Measurements from ENCODE around the gene BEND7. TPM values are rescaled to one million over a fixed set of nuclear protein-coding genes. Genes with fewer than 3 reads are reported as not detected.
A peak's percentile ranks its signal among the peaks of the same experiment; 100 is the strongest.
"Not testable (repeated sequence)": the region's sequence is repeated elsewhere in the genome, so short reads cannot be mapped to it uniquely, and the experiment has no call there.

The BEND7 gene
- total and polyA plus RNA-seq, 8 donors = 12.8 to 21.3 (median 19.6) TPM

DNA sequence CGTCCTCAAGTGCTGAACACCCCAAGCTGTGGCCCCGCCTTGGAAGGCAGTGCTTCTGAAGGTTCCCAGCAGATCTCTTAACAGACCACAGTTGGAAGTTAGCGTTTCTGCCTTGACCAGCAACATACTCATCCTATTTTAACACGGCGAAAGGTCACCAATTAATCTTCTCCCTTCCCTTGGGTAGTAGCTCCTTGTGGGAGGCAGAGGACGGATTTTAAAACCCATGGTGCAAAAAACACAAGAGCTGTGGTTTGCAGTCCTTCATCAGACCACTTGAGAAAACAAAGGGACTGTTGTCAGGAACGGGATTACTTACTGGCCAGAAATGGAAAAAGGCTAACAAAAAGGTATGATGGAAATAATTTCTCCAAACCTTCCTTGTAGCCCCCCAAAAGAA is 87.3 kb downstream of the BEND7 start:
- no peaks in the 10 kb centered on the region for H3K36me3 ChIP-seq
- no peak overlapping the region for H3K4me3 ChIP-seq
- ATAC-seq = no peak
- peaks cover 14 to 17% of the 10 kb centered on the region in 2 donors for H3K4me1 ChIP-seq
- intact Hi-C loops (cut with DNase I) = loop anchor here in 1 of 2 donors (5.0 kb wide), 1 partner anchor 69 kb away; no protein-coding TSS in a partner anchor
- TF ChIP-seq, protein P1, sequence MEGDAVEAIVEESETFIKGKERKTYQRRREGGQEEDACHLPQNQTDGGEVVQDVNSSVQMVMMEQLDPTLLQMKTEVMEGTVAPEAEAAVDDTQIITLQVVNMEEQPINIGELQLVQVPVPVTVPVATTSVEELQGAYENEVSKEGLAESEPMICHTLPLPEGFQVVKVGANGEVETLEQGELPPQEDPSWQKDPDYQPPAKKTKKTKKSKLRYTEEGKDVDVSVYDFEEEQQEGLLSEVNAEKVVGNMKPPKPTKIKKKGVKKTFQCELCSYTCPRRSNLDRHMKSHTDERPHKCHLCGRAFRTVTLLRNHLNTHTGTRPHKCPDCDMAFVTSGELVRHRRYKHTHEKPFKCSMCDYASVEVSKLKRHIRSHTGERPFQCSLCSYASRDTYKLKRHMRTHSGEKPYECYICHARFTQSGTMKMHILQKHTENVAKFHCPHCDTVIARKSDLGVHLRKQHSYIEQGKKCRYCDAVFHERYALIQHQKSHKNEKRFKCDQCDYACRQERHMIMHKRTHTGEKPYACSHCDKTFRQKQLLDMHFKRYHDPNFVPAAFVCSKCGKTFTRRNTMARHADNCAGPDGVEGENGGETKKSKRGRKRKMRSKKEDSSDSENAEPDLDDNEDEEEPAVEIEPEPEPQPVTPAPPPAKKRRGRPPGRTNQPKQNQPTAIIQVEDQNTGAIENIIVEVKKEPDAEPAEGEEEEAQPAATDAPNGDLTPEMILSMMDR (IDR thresholded peaks at IDR 0.05) = no peak
- DNase-seq = no peak
- H3K27ac ChIP-seq = no peak overlapping the region
- no peaks in the 10 kb centered on the region for H3K9me3 ChIP-seq
- H3K27me3 ChIP-seq = peaks cover 5 to 49% of the 10 kb centered on the region in 2 donors

DNA sequence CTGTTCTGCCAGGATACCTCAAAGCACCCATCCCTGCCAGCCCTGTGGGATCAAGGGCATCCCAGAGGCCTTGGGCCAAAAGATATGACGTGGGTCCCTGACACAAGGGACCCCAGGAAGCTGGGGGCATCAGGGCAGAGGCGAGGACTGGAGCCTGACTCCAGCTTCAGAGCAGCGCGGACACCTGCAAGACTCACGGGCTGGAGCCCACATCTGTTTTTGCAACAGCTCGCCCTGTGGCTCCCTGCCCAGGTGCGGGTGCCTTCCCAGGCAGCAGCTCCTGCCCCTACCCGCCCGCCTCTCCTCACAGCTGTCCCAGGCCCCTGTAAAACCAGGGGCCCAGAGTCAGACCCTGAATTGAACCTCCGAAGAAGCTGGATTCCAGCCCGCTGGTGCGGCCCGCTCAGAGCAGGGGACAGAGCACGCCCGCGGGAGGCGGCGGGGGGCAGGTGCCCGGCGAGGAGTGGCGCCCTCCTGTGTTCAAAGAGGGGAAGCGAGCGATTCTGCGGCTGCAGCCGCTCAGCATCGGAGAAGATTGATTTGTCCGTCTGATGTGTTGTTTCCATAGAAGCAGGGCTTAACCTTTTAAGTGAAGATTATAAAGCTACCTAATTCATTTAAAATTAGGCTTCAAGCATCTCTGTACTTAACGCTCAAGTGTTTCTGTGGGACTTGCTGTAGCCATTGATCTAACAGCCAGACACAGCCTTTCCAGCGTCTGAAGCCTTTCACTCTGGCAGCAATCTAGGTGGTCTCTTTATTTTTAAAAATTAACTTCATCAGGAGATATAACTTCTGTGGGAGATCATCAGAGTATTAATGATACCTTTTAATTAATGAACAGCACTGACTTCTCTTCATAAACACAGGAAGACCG is 88.4 kb downstream of the BEND7 start:
- no peak overlapping the region for H3K27ac ChIP-seq
- peaks cover 14 to 17% of the 10 kb centered on the region in 2 donors for H3K4me1 ChIP-seq
- peak overlapping the region in 1 of 2 donors; percentile 10 for H3K4me3 ChIP-seq
- peaks cover 5 to 59% of the 10 kb centered on the region in 2 donors for H3K27me3 ChIP-seq
- peak; percentile 18 to 88 (median 50) for DNase-seq
- TF ChIP-seq, protein P1 (IDR thresholded peaks at IDR 0.05) = peak; percentile 62 to 76
- ATAC-seq = peak; percentile 99
- intact Hi-C loops (cut with DNase I) = loop anchor here in 1 of 2 donors (5.0 kb wide), 1 partner anchor 68 kb away; no protein-coding TSS in a partner anchor
- no peaks in the 10 kb centered on the region for H3K36me3 ChIP-seq
- H3K9me3 ChIP-seq = no peaks in the 10 kb centered on the region

DNA sequence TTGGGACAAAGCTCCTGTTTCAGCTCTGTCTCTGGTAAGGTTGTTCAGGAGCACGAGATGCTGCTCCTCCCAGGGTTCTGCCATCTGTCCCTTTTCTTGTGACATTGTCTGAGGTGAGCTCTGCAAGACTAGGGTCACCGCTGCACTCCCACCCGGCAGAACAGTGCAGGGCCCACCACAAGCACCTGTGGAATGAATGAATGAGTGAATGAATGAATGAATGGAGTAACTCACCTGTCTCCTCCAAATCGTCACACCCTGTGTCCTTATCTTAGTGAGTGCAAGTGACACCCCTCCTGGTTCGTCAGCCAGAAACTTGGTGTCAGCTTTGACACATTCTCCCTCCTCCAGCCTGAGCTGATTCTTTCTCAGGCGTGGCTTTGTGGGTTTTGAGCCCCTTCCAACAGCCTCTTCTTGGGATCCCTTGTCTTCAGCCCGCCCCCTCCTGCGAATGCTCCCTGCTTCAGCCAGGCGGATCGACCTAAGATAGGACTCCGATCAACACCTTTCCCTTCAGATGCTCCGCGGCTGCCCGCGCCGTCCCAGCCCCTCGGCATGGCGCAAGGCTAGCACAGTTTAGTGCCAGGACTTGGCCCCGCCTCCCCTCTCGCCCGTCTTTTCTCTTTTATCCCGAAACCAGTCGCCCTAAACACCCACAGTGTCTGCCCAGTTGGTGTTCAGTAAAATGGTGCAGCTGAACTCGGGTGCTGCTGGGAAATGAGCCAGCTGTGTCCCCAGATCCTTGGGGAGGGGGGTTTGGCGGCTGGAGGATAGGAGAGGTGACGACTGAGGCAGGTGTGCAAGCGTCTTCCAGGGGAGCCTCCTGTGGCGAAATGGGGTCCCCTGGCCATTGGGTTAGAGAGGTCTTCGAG is 89.3 kb downstream of the BEND7 start:
- Histone ChIP-seq H3K4me1 (peaks cover 14 to 17% of the 10 kb centered on the region in 2 donors), H3K4me3 (peak overlapping the region in 1 of 2 donors; percentile 10), H3K9me3 (no peaks in the 10 kb centered on the region), H3K27me3 (peaks cover 5 to 60% of the 10 kb centered on the region in 2 donors), H3K27ac (no peak overlapping the region), H3K36me3 (no peaks in the 10 kb centered on the region)
- intact Hi-C loops (cut with DNase I) = loop anchor here in 1 of 2 donors (5.0 kb wide), 1 partner anchor 67 kb away; no protein-coding TSS in a partner anchor
- TF ChIP-seq, protein P1 (IDR thresholded peaks at IDR 0.05) = no peak
- peak in 3 of 4 donors; percentile 16 to 83 (median 18) for DNase-seq
- ATAC-seq = peak; percentile 68

DNA sequence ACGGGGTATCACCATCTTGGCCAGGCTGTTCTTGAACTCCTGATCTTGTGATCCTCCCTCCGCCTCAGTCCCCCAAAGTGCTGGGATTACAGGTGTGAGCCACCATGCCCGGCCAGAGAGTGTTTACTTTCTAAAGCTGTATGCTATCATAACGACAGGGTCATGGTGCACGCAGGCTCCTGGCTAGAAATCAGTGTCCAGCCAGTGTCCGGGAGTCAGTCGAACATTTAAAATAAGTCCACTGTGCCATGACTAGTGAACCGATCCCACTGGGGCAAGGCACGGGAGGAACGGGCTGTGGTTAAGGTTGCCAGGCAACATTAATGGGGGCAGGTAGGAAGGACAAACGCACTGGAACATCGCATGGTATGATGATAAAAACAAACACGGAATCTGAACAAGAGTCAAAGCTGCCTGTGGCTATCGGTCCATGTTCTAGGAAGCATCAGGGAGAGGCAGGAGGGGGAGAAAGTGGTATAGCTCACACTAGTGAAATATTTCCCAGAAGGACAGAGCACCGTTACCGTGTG is 91.7 kb downstream of the BEND7 start:
- TF ChIP-seq, protein P1 (IDR thresholded peaks at IDR 0.05) = no peak
- ATAC-seq = no peak
- DNase-seq = no peak
- intact Hi-C loops (cut with DNase I) = no loop called here
- Histone ChIP-seq H3K27me3 (peaks cover 5 to 60% of the 10 kb centered on the region in 2 donors), H3K36me3 (no peaks in the 10 kb centered on the region), H3K27ac (no peak overlapping the region), H3K4me1 (peaks cover 14 to 17% of the 10 kb centered on the region in 2 donors), H3K4me3 (no peak overlapping the region), H3K9me3 (no peaks in the 10 kb centered on the region)

DNA sequence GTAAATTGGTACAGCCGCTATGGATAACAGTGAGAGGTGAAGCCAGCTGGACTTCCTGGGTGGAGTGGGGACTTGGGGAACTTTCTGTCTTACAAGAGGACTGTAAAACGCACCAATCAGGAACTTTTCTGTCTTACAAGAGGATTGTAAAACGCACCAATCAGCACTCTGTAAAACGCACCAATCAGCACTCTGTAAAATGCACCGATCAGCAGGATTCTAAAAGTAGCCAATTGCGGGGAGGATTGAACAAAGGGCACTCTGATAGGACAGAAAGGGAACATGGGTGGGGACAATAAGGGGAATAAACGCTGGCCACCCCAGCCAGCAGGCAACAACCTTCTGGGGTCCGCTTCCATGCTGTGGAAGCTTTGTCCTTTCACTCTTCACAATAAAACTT is 100.9 kb downstream of the BEND7 start:
- DNase-seq; H3K36me3 ChIP-seq; intact Hi-C loops (cut with DNase I); H3K4me1 ChIP-seq; H3K27me3 ChIP-seq; H3K27ac ChIP-seq; ATAC-seq; H3K9me3 ChIP-seq; H3K4me3 ChIP-seq: not testable (repeated sequence)
